Amniotic stem cell (primary cell): Measurements from ENCODE around the gene SGCD.

ENCODE experiments used
- DNase-seq: peaks from one replicate; lab custom pipeline; 2025; lab: John Stamatoyannopoulos, UW

SGCD gene

GRCh38 chr5:156401804-156402203, 74.8 kb downstream of the SGCD start:
- no peak for DNase-seq

- no peak for DNase-seq
Observed at GRCh38 chr5:156402387-156402921, 75.5 kb downstream of the SGCD start.

GRCh38 chr5:156405988-156406387, 79.0 kb downstream of the SGCD start:
- no peak for DNase-seq

GRCh38 chr5:156407251-156407650, 80.3 kb downstream of the SGCD start:
- DNase-seq: no peak

GRCh38 chr5:156409834-156410233, 82.9 kb downstream of the SGCD start:
- no peak for DNase-seq

GRCh38 chr5:156411185-156411613, 84.2 kb downstream of the SGCD start:
- DNase-seq: peak; percentile 16

- DNase-seq: no peak
Observed at GRCh38 chr5:156411957-156412356, 85.0 kb downstream of the SGCD start.

- no peak for DNase-seq
Observed at GRCh38 chr5:156414391-156414790, 87.4 kb downstream of the SGCD start.

GRCh38 chr5:156419661-156420060, 92.7 kb downstream of the SGCD start:
- DNase-seq: no peak

- no peak for DNase-seq
Observed at GRCh38 chr5:156420665-156421064, 93.7 kb downstream of the SGCD start.

- no peak for DNase-seq
Observed at GRCh38 chr5:156421798-156422197, 94.8 kb downstream of the SGCD start.

- DNase-seq: no peak
Observed at GRCh38 chr5:156423597-156423996, 96.6 kb downstream of the SGCD start.

- no peak for DNase-seq
Observed at GRCh38 chr5:156427315-156427714, 100.4 kb downstream of the SGCD start.

GRCh38 chr5:156431956-156432829, 105.2 kb downstream of the SGCD start:
- no peak for DNase-seq

- no peak for DNase-seq
Observed at GRCh38 chr5:156432830-156433105, 105.8 kb downstream of the SGCD start.

GRCh38 chr5:156434471-156434870, 107.5 kb downstream of the SGCD start:
- no peak for DNase-seq

GRCh38 chr5:156435101-156435500, 108.1 kb downstream of the SGCD start:
- DNase-seq: no peak

GRCh38 chr5:156438076-156438475, 111.1 kb downstream of the SGCD start:
- no peak for DNase-seq

- DNase-seq: no peak
Observed at GRCh38 chr5:156444753-156445291, 117.9 kb downstream of the SGCD start.

- DNase-seq: no peak
Observed at GRCh38 chr5:156446526-156446925, 119.6 kb downstream of the SGCD start.

GRCh38 chr5:156450778-156451177, 123.8 kb downstream of the SGCD start:
- DNase-seq: no peak

- no peak for DNase-seq
Observed at GRCh38 chr5:156451505-156451904, 124.5 kb downstream of the SGCD start.

- no peak for DNase-seq
Observed at GRCh38 chr5:156456857-156457256, 129.9 kb downstream of the SGCD start.
